Neutrophil (primary cell): ENCODE measurements around the gene TXNDC2.

Source experiments
- H3K27ac ChIP-seq: fragments of 200-600 bp; sonication (generic); 2 replicates; pipeline ENCODE4 v1.5.1; 2016; ENCODE audit warnings: mild to moderate bottlenecking, moderate library complexity
- H3K27me3 ChIP-seq: fragments of 200-600 bp; sonication (generic); 2 replicates; pipeline ENCODE4 v1.6.0; 2016; ENCODE audit warnings: mild to moderate bottlenecking
- H3K36me3 ChIP-seq: fragments of 200-600 bp; sonication (generic); 2 replicates; pipeline ENCODE4 v1.5.1; 2017
- H3K4me1 ChIP-seq, 2 experiments: fragments of 200-600 bp in 1 of 2; sonication (generic) in 1 of 2; 1 replicate in 1 of 2; 2 replicates in 1 of 2; pipeline versions ENCODE4 v1.5.1 to v1.6.1; 2013 to 2016; ENCODE audit warnings: low read depth in 1 of 2, low read length in 1 of 2, mild to moderate bottlenecking in 1 of 2, moderate library complexity in 1 of 2; ENCODE audit not compliant: control insufficient read depth in 1 of 2, insufficient read depth in 1 of 2
- H3K4me3 ChIP-seq, 2 experiments: fragments of 200-600 bp in 1 of 2; sonication (generic) in 1 of 2; 1 replicate in 1 of 2; 2 replicates in 1 of 2; pipeline ENCODE4 v1.5.1; 2013 to 2016; ENCODE audit warnings: low read depth in 1 of 2, low read length in 1 of 2, mild to moderate bottlenecking in 1 of 2, moderate library complexity in 1 of 2
- H3K9me3 ChIP-seq: fragments of 200-600 bp; sonication (generic); 2 replicates; pipeline ENCODE4 v1.5.1; 2016
- TF ChIP-seq, protein P1 (sequence below): fragments of 200-600 bp; sonication (generic); IDR thresholded peaks from 2 replicates; pipeline ENCODE4 v1.5.1; 2016; ENCODE audit warnings: antibody characterized with exemption

TXNDC2 gene

DNA sequence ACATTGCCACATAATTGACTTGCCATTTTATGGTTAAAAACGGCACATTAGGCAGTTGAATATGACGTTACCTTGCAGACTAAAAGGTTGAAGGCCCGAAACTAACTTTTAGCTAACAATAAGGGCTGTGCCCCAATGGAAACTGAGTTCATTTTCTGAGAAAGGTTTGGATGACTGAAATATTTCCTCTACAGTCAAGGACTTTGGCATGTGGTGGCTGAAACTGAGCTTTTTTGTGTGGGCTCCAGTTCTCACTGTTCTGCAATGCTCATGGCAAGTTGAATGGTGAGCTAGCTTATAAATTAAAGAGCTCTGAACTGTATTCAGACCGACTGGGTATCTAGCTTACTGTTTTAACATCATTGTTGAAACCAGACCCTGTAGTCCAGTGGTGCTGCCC is 23.8 kb upstream of the TXNDC2 start:
- TF ChIP-seq, protein P1, sequence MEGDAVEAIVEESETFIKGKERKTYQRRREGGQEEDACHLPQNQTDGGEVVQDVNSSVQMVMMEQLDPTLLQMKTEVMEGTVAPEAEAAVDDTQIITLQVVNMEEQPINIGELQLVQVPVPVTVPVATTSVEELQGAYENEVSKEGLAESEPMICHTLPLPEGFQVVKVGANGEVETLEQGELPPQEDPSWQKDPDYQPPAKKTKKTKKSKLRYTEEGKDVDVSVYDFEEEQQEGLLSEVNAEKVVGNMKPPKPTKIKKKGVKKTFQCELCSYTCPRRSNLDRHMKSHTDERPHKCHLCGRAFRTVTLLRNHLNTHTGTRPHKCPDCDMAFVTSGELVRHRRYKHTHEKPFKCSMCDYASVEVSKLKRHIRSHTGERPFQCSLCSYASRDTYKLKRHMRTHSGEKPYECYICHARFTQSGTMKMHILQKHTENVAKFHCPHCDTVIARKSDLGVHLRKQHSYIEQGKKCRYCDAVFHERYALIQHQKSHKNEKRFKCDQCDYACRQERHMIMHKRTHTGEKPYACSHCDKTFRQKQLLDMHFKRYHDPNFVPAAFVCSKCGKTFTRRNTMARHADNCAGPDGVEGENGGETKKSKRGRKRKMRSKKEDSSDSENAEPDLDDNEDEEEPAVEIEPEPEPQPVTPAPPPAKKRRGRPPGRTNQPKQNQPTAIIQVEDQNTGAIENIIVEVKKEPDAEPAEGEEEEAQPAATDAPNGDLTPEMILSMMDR: no peak
- no peaks in the 10 kb centered on the region for H3K9me3 ChIP-seq
- H3K4me3 ChIP-seq: no peak overlapping the region
- peak overlapping the region; percentile 62 for H3K27ac ChIP-seq
- peaks cover 18 to 22% of the 10 kb centered on the region in 2 experiments for H3K4me1 ChIP-seq
- peaks cover 39% of the 10 kb centered on the region for H3K36me3 ChIP-seq
- H3K27me3 ChIP-seq: no peaks in the 10 kb centered on the region

DNA sequence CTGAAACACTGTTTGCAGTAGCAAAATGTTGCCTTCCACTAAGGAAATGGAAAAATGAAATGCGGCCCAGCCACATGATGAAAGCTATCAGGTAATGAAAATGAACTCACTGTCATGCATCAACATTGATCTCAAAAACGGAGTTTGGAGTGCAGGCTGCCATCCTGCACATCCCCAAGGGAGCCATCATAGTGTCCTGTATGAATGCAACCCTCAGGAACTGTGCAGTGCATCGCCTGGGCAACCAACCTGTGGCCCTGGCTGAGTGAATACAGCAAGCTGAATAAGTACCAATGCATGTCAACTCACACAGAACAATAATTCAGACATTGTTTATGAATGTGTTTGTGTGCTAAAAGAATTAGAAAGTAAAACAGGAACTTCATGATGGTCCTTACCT is 23.1 kb upstream of the TXNDC2 start:
- H3K4me1 ChIP-seq: peaks cover 10 to 15% of the 10 kb centered on the region in 2 experiments
- H3K36me3 ChIP-seq: peaks cover 39% of the 10 kb centered on the region
- TF ChIP-seq, protein P1: no peak
- H3K27ac ChIP-seq: peak overlapping the region; percentile 62
- H3K9me3 ChIP-seq: no peaks in the 10 kb centered on the region
- no peaks in the 10 kb centered on the region for H3K27me3 ChIP-seq
- no peak overlapping the region for H3K4me3 ChIP-seq

DNA sequence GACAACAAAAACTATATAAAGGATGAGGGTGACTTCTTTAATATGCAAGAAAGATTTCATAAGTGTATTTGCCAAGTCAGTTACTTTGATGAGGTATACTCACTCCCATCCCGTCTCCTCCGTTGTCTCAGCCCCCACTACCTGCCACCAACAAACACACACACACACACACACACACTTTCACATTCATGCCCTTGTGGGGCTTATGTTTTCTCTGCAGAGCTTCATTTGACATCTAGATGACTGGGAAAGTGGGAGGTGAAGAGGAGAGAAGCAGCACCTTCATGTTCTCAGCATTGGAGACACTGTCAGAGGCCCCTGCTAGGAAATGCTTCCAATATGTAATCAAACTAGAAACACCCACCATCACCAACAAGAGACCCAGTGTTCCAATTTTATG is 22.5 kb upstream of the TXNDC2 start:
- TF ChIP-seq, protein P1: no peak
- Histone ChIP-seq H3K4me1 (peaks cover 4 to 11% of the 10 kb centered on the region in 2 experiments), H3K27me3 (no peaks in the 10 kb centered on the region), H3K4me3 (no peak overlapping the region), H3K27ac (peak overlapping the region; percentile 62), H3K9me3 (no peaks in the 10 kb centered on the region), H3K36me3 (peaks cover 39% of the 10 kb centered on the region)

DNA sequence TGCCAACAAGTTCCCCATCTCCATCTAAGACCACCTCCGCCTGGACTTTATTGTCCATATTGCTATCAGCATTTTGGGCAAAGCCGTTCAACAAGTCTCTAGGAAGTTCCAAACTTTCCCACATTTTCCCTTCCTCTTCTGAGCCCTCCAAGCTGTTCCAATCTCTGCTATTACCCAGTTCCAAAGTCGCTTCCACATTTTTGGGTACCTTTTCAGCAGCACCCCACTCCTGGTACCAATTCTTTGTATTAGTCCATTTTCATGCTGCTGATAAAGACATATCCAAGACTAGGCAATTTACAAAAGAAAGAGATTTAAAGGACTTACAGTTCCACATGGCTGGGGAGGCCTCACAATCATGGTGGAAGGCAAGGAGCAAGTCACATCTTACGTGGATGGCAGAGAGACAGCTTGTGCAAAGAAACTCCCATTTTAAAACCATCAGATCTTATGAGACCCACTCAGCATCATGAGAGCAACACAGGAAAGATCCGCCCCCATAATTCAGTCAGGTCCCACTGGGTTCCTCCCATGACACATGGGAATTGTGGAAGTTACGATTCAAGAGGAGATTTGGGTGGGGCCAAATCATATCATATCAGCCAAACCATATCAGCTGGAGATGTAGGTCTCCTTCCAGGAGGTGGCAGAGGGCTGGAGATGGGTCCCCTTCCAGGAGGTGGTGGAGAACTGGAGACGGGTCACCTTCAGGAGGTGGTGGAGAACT is 19.8 kb upstream of the TXNDC2 start:
- H3K36me3 ChIP-seq: peaks cover 20% of the 10 kb centered on the region
- H3K27ac ChIP-seq: no peak overlapping the region
- TF ChIP-seq, protein P1: no peak
- H3K9me3 ChIP-seq: no peaks in the 10 kb centered on the region
- H3K4me3 ChIP-seq: no peak overlapping the region
- H3K27me3 ChIP-seq: no peaks in the 10 kb centered on the region
- H3K4me1 ChIP-seq: peaks cover 27 to 36% of the 10 kb centered on the region in 2 experiments

DNA sequence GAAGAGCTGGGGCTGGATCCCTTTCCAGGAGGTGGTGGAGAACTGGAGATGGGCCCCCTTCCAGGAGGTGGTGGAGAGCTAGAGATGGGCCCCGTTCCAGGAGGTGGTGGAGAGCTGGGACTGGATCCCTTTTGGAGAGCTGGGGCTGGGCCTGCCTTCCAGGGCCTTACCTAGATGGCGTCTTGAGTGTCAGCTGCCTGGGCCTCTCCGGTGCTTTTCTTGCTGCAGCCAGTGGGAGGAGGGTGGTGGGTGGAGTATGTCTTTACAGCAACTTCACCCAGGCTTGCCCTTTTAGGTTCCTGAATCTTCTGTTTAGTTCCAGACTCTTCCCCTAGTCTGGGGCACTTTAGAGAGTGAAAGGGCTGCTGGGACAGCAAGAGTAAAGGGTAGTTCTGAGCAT is 19.1 kb upstream of the TXNDC2 start:
- Histone ChIP-seq H3K36me3 (peaks cover 14% of the 10 kb centered on the region), H3K4me1 (peaks cover 30 to 39% of the 10 kb centered on the region in 2 experiments), H3K27me3 (no peaks in the 10 kb centered on the region), H3K27ac (no peak overlapping the region), H3K9me3 (no peaks in the 10 kb centered on the region), H3K4me3 (no peak overlapping the region)
- TF ChIP-seq, protein P1: no peak
